Activated CD4-positive, alpha-beta T cell treated with anti-CD3 and anti-CD28 coated beads for 36 hours (primary cell): Measurements from ENCODE around the gene CCDC69. TPM values are rescaled to one million over a fixed set of nuclear protein-coding genes. Genes with fewer than 3 reads are reported as not detected.
"Not testable (repeated sequence)": the region's sequence is repeated elsewhere in the genome, so short reads cannot be mapped to it uniquely, and the experiment has no call there.

Experiments used
- ATAC-seq: fragments of 200-7000 bp; cut with Tn5 transposase; one replicate; pipeline ENCODE4 v1.10.0; 2021; ENCODE audit warnings: mild to moderate bottlenecking, moderate library complexity
- CTCF ChIA-PET: fragments of 350-600 bp; sonication (Branson Sonifier 250); formaldehyde crosslinking; loops from one replicate; lab custom pipeline; 2021; ENCODE audit warnings: antibody characterized with exemption; lab: Charles Lee
- POLR2A ChIA-PET: fragments of 350-600 bp; sonication (Branson Sonifier 250); formaldehyde crosslinking; loops from one replicate; lab custom pipeline; 2021; ENCODE audit warnings: antibody characterized with exemption, inconsistent platforms; lab: Charles Lee
- DNase-seq: peaks from one replicate; pipeline ENCODE4 v3.0.0-alpha.2; 2020
- H3K27ac Mint-ChIP-seq: one replicate; pipeline ENCODE4 v1.8.0; 2021; ENCODE audit warnings: mixed read lengths
- H3K27me3 Mint-ChIP-seq: one replicate; pipeline ENCODE4 v1.8.0; 2021; ENCODE audit warnings: mixed read lengths
- H3K36me3 Mint-ChIP-seq: one replicate; pipeline ENCODE4 v1.8.0; 2021; ENCODE audit warnings: low read depth, mixed read lengths
- H3K4me1 Mint-ChIP-seq: one replicate; pipeline ENCODE4 v1.8.0; 2021; ENCODE audit warnings: mixed read lengths
- H3K4me3 Mint-ChIP-seq: one replicate; pipeline ENCODE4 v1.8.0; 2021; ENCODE audit warnings: mild to moderate bottlenecking, moderate library complexity, mixed read lengths
- H3K9me3 Mint-ChIP-seq: one replicate; pipeline ENCODE4 v1.8.0; 2021; ENCODE audit warnings: low read depth, mixed read lengths
- intact Hi-C, 2 experiments: fragments of 100-400 bp; cut with DNase I in 1 of 2; cut with micrococcal nuclease in 1 of 2; formaldehyde crosslinking; loops; one replicate each; pipeline versions ENCODE4 v1.14.2 to v1.15.1; 2022 to 2024; cut with DNase I, micrococcal nuclease
- total RNA-seq, 2 experiments: library from RNA; stranded (reverse); gene quantifications; one replicate each; pipeline ENCODE4 v1.2.3, GENCODE V29; 2021

The CCDC69 gene
- total RNA-seq, 2 experiments from 2014 or later: 24.8 to 26.9 TPM

DNA sequence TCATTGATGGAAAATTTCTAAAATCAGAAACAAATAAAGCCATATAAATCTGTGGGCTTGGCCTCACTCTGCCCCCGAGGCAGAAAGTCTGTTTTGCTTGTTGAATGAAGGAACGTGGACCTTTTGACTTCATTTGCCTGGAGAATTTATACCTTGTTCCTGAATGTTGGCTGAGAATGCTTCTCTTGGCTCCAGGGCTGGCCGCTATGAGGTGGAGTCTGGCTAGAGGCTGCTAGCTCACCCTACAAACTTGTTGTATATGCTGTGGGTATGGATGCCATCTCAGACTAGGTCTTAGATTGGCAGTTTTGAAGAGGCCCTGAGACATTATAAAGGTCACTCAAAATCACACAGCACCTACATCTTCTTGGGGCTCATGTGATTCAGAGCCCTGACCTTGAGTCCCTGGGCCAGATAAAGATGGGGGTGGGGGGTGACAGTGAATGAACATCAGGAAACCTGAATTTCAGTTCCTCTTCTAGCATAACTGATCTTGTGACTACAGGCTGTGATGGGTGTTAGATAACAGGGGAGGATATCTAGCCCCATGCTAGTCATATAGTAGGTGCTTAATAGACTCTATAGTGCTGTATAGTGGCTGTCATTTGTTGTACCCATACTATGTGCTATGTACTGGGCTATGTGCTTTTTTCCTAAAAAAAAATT, 31.9 kb upstream of the CCDC69 start:
- POLR2A ChIA-PET: no interaction called here
- H3K27me3 Mint-ChIP-seq: no peaks in the 10 kb centered on the region
- ATAC-seq: no peak

DNA sequence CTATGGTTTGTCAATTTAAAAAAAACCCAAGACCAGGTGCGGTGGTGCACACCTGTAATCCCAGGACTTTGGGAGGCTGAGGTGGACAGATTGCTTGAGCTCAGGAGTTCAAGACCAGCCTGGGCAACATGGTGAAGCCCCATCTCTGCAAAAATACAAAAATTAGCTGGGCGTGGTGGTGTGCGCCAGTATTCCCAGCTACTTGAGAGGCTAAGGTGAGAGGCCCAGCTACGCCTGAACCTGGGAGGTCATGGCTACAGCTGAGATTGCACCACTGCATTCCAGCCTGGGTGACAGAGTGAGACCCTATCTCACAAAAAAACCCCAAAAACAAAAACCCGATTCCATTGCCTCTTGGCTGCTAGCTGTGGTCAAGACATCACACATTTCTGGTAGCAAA, 31.1 kb upstream of the CCDC69 start:
- intact Hi-C loops: loop anchor here in 1 of 2 experiments (5.0 kb wide), 4 partner anchors 103 to 898 kb away; partner anchors contain the start of genes G3BP1, TCOF1 and TNIP1

More for the DNA sequence above, 31.9 kb upstream of the CCDC69 start:
- Mint-ChIP-seq H3K27ac (no peak overlapping the region), H3K9me3 (no peaks in the 10 kb centered on the region), H3K4me3 (no peak overlapping the region), H3K36me3 (no peaks in the 10 kb centered on the region), H3K4me1 (peaks cover 34% of the 10 kb centered on the region)
- DNase-seq: no peak
- CTCF ChIA-PET: interaction anchor here (0.7 kb wide), 1 partner anchor 484 kb away, joined by 3 read pairs; no protein-coding TSS in a partner anchor
- intact Hi-C loops: no loop called here

DNA sequence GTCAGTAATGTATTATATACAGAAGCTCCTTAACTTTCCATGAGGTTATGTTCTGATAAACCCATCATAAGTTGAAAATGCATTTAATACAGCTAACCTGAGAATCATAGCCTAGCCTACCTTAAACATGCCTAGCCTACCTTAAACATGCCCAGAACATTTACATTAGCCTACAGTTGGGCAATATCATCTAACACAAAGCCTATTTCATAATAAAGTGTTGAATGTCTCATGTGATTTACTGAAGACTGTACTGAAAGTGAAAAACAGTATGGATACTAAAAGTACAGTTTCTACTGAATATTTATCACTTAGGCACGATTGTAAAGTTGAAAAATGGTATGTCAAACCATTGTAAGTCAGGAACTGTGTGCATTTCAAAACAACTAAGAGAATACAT, 30.7 kb upstream of the CCDC69 start:
- Mint-ChIP-seq H3K4me1 (peaks cover 40% of the 10 kb centered on the region), H3K27ac (no peak overlapping the region), H3K36me3 (no peaks in the 10 kb centered on the region), H3K27me3 (no peaks in the 10 kb centered on the region), H3K4me3 (no peak overlapping the region), H3K9me3 (no peaks in the 10 kb centered on the region)
- no peak for ATAC-seq
- POLR2A ChIA-PET: no interaction called here
- no peak for DNase-seq
- CTCF ChIA-PET: no interaction called here
- intact Hi-C loops: loop anchor here in 1 of 2 experiments (5.0 kb wide), 4 partner anchors 102 to 897 kb away; partner anchors contain the start of genes G3BP1, TCOF1 and TNIP1

More for the DNA sequence above, 31.1 kb upstream of the CCDC69 start:
- POLR2A ChIA-PET, CTCF ChIA-PET, H3K9me3 Mint-ChIP-seq, H3K4me3 Mint-ChIP-seq, ATAC-seq, H3K36me3 Mint-ChIP-seq, H3K27ac Mint-ChIP-seq, DNase-seq, H3K27me3 Mint-ChIP-seq: not testable (repeated sequence)
- H3K4me1 Mint-ChIP-seq: peaks cover 40% of the 10 kb centered on the region

DNA sequence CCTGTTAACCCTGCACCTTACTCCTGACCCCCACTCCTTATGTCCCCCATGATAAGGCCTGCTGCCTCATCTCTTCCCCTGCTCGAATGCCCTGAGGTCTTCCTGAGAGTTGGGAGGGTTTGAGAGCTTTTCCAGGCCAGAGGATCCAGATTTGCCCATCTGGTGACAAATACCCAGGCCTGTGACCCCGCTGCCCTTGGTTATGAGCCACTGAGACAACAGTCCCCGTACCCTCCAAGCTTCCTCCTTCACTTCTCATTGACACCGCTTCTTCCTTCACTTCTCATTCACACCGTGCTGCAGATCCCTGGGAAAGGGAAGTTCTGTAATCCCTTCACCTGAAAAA, 29.7 kb upstream of the CCDC69 start:
- DNase-seq: no peak
- CTCF ChIA-PET: interaction anchor here (0.7 to 1.6 kb wide), 4 partner anchors 13 to 128 kb away, joined by 3 to 13 read pairs (median 4); no protein-coding TSS in a partner anchor

DNA sequence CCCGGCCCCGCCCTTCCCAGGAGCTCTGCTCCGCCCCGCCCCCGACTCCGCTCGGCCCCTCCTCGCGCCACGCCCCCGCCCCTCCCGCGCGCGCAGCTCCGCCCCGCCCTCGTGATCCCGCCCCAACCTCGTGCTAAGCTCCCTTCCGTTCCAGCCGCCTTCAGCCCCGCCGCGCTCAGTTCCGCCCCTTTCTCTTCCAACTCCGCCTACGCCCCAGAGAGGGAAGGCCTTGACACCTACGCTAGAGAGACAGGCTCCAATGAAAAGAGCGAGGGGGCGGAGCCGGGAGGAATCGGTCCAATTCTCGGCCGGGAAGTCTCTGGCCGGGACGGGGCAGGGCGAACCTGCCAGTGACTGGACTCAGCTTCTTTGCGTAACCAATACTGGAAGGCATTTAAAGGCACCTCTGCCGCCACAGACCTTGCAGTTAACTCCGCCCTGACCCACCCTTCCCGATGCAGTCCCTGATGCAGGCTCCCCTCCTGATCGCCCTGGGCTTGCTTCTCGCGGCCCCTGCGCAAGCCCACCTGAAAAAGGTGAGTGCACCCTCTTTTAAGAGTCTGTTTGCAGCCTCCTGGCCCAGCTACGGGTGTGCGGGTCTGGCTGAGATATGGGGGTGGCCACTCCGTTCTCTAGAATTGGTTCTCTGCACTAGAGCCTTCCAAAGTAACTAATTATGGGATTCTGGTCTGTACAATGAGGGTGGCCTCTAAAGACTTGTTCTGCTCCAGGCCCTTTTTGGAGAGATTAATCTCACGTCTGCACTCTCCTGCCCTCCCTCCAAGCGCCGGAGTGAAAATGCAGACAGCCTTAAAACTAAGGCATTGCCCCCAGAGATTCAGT, 29.1 kb upstream of the CCDC69 start, which contains the start of gene GM2A:
Gene GM2A, plus strand, starts transcription at position 424 of the 843 bp plus-strand sequence. Its CDS starts 32 bp downstream, at position 456.
- Mint-ChIP-seq H3K9me3 (no peaks in the 10 kb centered on the region), H3K27me3 (no peaks in the 10 kb centered on the region), H3K4me3 (peak within 1 kb of the TSS; percentile 85), H3K36me3 (no peaks in the 10 kb centered on the region), H3K4me1 (peaks cover 38% of the 10 kb centered on the region), H3K27ac (peak within 1 kb of the TSS; percentile 90)
- ATAC-seq: peak; percentile 94
- intact Hi-C loops: loop anchor here (1.0 to 5.0 kb wide), 18 partner anchors 11 to 896 kb away; partner anchors contain the start of genes G3BP1 (in 2 of the 2), TCOF1 (in 2 of the 2), ATOX1 (in 1 of the 2) and DCTN4 (in 1 of the 2)
- POLR2A ChIA-PET: interaction anchor here (0.6 to 1.7 kb wide), 8 partner anchors 15 to 803 kb away, joined by 3 to 12 read pairs (median 3); partner anchors contain the start of genes CCDC69 and G3BP1
- peak; percentile 99 for DNase-seq
- CTCF ChIA-PET: interaction anchor here (0.6 to 1.9 kb wide), 14 partner anchors 10 to 127 kb away, joined by 3 to 13 read pairs (median 4); partner anchors contain the start of genes ANXA6 and CCDC69

More for the DNA sequence above, 29.7 kb upstream of the CCDC69 start:
- Mint-ChIP-seq H3K4me3 (peak overlapping the region; percentile 85), H3K9me3 (no peaks in the 10 kb centered on the region), H3K27ac (peak overlapping the region; percentile 55), H3K27me3 (no peaks in the 10 kb centered on the region), H3K36me3 (no peaks in the 10 kb centered on the region), H3K4me1 (peaks cover 38% of the 10 kb centered on the region)
- POLR2A ChIA-PET: interaction anchor here (1.2 kb wide), 1 partner anchor 175 kb away, joined by 3 read pairs; no protein-coding TSS in a partner anchor
- intact Hi-C loops: loop anchor here (1.0 to 5.0 kb wide), 9 partner anchors 11 to 896 kb away; partner anchors contain the start of genes DCTN4 (in 1 of the 2), G3BP1 (in 1 of the 2), RPS14 (in 1 of the 2) and SLC36A1 (in 1 of the 2)
- ATAC-seq: no peak

DNA sequence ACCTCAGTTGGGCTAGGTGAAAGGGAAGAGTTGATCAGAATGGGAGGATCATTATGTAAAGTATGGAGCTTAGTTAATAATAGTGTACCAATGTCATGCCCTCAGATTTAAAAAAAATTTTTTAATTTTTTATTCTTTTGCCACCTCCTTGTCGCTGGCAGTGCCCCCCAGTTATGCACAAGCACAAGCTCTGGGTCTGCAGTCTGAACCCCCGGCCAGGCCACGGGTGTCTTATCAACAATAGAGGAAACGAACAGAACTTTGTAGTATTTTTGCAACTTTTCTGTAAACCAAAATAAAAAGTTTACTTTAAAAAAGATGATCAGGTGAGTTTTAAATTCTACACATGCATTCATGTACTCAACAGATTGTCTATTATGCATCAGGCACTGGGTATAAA, 27.7 kb upstream of the CCDC69 start:
- ChIA-PET POLR2A (interaction anchor here (1.1 to 1.7 kb wide), 3 partner anchors 16 to 39 kb away, joined by 4 to 7 read pairs (median 4); partner anchors contain the start of gene CCDC69), CTCF (interaction anchor here (0.9 to 1.9 kb wide), 7 partner anchors 12 to 87 kb away, joined by 4 to 11 read pairs (median 5); partner anchors contain the start of gene CCDC69)
- no peaks in the 10 kb centered on the region for H3K9me3 Mint-ChIP-seq
- peaks cover 38% of the 10 kb centered on the region for H3K4me1 Mint-ChIP-seq
- no peaks in the 10 kb centered on the region for H3K36me3 Mint-ChIP-seq
- no peak for DNase-seq
- no peaks in the 10 kb centered on the region for H3K27me3 Mint-ChIP-seq
- intact Hi-C loops: loop anchor here (1.0 to 5.0 kb wide), 16 partner anchors 19 to 894 kb away; partner anchors contain the start of genes G3BP1 (in 2 of the 2), TCOF1 (in 2 of the 2), ATOX1 (in 1 of the 2) and DCTN4 (in 1 of the 2)
- no peak for ATAC-seq
- H3K27ac Mint-ChIP-seq: peak overlapping the region; percentile 84
- peak overlapping the region; percentile 85 for H3K4me3 Mint-ChIP-seq

DNA sequence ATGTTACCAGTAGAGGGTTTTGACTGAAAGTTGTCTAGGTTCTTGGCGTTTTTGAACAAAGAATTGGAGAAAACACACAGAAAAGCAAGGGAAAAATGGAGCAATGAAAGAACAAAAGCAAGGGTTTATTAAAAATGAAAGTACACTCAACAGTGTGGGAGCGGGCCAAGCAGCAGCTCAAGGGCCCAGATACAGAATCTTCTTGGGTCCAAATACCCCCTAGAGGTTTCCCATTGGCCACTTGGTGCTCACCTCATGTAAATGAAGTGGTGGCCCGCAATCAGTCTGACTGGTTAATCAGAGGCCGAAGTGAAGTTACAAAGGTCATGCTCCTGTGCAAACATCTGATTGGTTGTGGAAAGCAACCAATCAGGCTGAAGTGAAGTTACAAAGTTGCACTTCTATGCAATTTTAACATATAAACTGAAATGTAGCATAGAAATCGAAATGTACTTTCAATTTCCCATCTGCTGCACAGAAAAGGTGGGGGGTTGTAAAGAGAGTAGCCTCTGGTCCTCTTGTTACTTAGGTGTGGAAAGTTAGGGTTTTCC, 27.2 kb upstream of the CCDC69 start:
- Mint-ChIP-seq H3K36me3 (no peaks in the 10 kb centered on the region), H3K27me3 (no peaks in the 10 kb centered on the region), H3K4me1 (peaks cover 38% of the 10 kb centered on the region), H3K4me3 (peak overlapping the region; percentile 52), H3K9me3 (no peaks in the 10 kb centered on the region), H3K27ac (peak overlapping the region; percentile 84)
- ATAC-seq (peak; percentile 5), DNase-seq (peak; percentile 61)
- intact Hi-C loops: loop anchor here in 1 of 2 experiments (5.0 kb wide), 4 partner anchors 99 to 894 kb away; partner anchors contain the start of genes G3BP1, TCOF1 and TNIP1
- POLR2A ChIA-PET: interaction anchor here (1.1 kb wide), 1 partner anchor 16 kb away, joined by 4 read pairs; no protein-coding TSS in a partner anchor
- CTCF ChIA-PET: interaction anchor here (0.5 to 1.9 kb wide), 11 partner anchors 11 to 703 kb away, joined by 3 to 11 read pairs (median 4); partner anchors contain the start of gene CCDC69

DNA sequence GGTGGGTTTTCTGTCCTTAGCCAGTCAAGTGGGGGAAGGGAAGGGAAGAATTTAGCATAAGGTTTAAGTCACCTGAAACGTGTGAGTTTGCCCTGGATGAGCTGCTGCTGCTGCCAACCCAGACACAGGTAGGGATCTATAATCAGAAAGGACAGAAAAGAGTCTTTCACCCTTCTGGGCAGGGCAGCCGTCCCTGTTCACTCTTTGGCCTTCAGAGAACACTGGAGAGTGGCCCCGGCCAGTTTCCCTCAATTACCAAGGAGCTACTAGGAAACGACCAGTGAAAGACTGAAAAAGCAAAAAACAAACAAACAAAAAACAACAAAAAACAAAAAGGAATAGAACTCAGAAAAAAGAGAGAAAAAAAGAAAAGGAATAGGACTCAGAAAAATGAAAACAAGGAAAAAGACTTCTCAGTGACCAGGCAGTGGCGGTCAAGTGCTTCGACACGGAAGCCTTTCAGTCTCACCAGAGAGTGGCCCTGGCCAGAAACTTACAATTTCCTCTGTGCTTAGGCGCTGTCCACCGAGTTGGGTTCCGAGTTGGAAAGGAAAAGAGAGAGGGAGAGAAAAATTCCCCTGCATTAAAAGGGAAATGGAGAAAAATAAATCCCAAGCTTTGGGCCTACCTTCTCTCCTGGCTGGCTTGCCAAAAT, 26.6 kb upstream of the CCDC69 start:
- peak overlapping the region; percentile 50 for H3K4me3 Mint-ChIP-seq
- peak overlapping the region; percentile 84 for H3K27ac Mint-ChIP-seq
- H3K27me3 Mint-ChIP-seq: no peaks in the 10 kb centered on the region
- H3K9me3 Mint-ChIP-seq: no peaks in the 10 kb centered on the region
- no peaks in the 10 kb centered on the region for H3K36me3 Mint-ChIP-seq
- peaks cover 38% of the 10 kb centered on the region for H3K4me1 Mint-ChIP-seq
- intact Hi-C loops: loop anchor here in 1 of 2 experiments (5.0 kb wide), 4 partner anchors 98 to 893 kb away; partner anchors contain the start of genes G3BP1, TCOF1 and TNIP1
- ChIA-PET CTCF (interaction anchor here (0.5 to 1.9 kb wide), 9 partner anchors 11 to 703 kb away, joined by 3 to 7 read pairs (median 3); no protein-coding TSS in a partner anchor), POLR2A (interaction anchor here (1.1 kb wide), 1 partner anchor 15 kb away, joined by 4 read pairs; no protein-coding TSS in a partner anchor)
- no peak for DNase-seq
- no peak for ATAC-seq

DNA sequence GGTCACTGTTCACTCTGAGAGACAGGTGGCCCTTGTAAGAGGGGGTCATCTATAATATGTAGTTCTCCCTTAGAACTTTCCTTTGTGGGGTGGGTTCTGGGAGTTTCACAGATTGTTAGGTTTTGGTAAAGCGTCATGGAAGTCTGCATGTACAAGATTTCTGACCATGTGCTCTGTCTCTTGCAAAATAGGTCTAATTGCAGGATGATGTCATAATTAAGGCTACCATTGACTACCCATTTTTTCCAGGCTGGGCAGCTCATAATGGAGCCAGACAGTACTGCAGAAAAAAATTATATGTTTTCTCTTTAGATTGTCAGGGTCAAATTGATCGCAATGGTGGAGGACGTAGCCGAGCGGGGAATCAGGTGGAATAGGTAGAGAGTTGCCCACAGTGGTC, 25.4 kb upstream of the CCDC69 start:
- Mint-ChIP-seq H3K27me3 (no peaks in the 10 kb centered on the region), H3K4me1 (peaks cover 38% of the 10 kb centered on the region), H3K9me3 (no peaks in the 10 kb centered on the region), H3K27ac (no peak overlapping the region), H3K4me3 (no peak overlapping the region), H3K36me3 (no peaks in the 10 kb centered on the region)
- no peak for ATAC-seq
- intact Hi-C loops: loop anchor here in 1 of 2 experiments (5.0 kb wide), 1 partner anchor 772 kb away; no protein-coding TSS in a partner anchor
- ChIA-PET CTCF (interaction anchor here (0.7 to 1.4 kb wide), 3 partner anchors 35 to 485 kb away, joined by 3 to 4 read pairs (median 3); no protein-coding TSS in a partner anchor), POLR2A (no interaction called here)
- DNase-seq: no peak
